ENCODE results near the gene HOOK1.
"Not testable (repeated sequence)": the region's sequence is repeated elsewhere in the genome, so short reads cannot be mapped to it uniquely, and the experiment has no call there.

The HOOK1 gene

GRCh38 chr1:59827055-59827643 is 12.4 kb downstream of the HOOK1 start:
- no peak for DNase-seq

DNA sequence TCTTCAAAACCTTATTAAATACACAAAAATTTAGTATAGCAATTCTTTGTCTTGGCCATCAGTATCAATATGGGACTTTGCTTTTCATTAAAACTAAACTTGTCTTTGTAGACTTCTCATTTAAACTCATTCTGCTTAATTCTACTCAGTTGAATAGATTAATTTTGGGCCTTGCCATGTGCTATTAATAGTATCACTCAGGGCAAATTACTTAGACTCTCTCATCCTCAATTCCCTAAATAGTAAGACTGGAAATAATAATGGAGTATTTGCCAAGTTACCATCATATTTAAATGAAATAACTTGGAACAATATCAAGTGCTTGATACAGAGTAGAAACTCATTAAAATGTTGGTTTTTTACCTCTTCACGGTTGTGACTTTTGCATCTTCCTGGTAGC is 13.4 kb downstream of the HOOK1 start:
- DNase-seq = no peak

DNA sequence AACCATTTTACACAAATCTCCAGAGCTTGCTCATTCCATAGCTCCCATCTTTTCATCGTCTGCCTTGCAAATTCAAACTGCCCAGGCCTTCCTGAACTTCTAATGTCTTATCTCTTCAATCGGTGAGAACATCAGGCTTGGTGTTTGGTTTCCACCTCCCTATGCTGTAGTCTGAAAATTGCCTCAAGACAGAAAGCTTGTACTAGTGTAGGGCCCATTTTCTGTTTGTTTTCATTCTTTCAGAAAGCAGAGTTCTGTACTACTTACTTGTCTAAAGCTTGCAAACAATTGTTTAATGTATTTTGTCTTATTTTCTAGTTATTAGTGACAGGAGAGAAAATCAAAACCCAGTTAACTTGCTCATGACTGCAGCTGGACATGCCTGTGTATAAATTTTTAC is 16.8 kb downstream of the HOOK1 start:
- no peak for DNase-seq

DNA sequence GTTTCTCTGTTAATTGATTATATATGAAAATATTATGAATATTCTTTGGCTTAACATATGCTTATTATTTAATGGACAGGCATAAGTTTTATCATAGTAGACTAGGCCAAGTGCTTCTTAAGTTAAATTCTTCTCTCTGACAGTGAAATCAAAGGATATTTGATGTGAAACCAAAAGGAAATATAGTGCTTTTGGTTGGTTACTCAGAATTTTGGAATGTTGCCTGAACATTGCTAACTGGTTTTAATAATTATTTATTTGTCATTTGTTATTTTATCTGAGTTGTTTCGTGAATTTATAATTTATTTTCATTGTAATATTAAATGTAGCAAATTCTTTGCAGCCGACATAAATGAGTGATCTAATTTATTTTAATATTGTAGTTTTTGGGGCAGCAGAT is 18.3 kb downstream of the HOOK1 start:
- no peak for DNase-seq

GRCh38 chr1:59833991-59834390 is 19.2 kb downstream of the HOOK1 start:
- no peak for DNase-seq

DNA sequence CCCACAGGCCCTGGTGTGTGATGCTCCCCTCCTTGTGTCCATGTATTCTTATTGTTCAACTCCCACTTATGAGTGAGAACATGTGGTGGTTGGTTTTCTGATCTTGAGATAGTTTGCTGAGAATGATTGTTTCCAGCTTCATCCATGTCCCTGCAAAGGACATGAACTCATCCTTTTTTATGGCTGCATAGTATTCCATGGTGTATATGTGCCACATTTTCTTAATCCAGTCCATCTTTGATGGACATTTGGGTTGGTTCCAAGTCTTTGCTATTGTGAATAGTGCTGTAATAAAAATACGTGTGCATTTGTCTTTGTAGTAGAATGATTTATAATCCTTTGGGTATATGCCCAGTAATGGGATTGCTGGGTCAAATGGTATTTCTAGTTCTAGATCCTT is 23.1 kb downstream of the HOOK1 start:
- DNase-seq = not testable (repeated sequence)

DNA sequence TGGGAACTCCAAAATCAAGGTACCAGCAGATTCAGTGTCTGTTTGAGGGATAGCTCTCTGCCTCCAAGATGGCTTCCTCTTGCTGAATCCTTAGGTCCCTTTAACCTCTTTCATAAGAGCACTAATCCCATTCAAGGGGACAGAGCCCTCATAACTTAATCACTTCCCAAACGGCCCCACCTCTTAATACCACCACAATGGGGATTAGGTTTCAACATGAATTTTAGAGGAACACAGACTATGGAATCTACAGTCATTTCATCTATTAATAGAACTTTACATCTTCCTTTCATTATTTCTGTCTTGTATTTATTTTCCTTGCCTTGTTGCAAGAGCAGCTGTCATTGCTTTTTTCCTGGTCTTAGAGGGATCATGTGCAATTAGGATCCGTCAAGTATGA is 30.3 kb downstream of the HOOK1 start:
- DNase-seq = no peak

DNA sequence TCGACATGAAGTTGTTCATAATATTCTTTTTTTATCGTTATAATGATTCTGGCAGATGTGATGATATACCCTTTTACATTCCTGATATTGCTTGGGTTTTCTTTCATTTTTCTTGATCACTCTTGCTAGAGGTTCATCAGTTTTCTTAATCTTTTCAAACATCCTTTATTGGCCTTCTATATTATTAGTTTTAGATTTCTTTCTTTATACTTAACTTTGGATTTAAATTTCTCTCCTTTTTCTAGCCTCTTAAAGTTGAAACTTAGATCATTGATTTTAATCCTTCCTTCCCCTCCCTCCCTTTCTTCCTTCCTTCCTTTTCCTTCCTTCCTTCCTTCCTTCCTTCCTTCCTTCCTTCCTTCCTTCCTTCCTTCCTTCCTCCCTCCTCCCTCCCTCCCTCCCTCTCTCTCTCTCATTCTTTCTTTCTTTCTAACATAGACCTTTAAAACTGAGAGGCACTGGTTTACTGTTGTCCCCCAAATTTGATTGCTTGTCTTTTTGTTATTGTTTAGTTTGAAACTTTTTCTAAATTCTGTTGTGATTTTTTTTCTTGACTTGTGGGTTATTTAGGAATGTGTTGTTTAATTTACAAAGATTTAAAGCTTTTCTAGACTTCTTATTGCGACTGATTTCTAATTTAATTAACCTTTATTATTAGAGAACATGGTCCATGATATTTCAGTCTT is 31.6 kb downstream of the HOOK1 start:
- no peak for DNase-seq

DNA sequence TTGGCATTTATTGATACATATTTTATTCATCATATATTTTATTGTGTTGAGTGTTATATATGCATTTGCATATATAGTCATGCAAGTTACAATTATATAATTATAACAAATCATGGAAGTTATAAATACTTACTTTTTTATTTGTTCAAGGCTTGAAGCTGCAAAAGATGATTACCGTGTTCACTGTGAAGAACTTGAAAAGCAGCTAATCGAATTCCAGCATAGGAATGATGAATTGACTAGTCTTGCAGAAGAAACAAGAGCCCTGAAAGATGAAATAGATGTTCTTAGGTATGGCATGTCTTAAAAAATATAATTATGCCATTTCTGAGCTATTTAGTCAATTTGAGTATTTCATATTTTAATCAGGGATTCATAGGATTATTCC is 32.1 kb downstream of the HOOK1 start:
- DNase-seq = no peak

DNA sequence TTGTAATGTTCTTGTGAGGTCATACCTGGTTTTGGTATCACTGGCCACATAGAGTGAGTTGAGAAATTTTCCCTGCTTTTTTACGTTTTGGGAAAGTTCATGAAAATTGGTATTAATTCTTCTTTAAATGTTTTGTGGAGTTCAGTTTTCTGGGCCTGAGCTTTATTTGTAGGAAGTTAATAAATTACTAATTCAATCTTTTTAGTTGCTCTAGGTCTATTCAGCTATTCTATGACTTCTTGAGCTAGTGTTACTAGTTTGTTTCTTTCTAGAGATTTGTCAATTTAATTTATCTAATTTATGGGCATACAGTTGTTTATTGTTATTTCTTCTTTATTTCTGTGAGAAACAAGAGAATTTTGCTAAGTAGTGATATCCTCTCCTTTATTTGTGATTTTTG is 37.4 kb downstream of the HOOK1 start:
- no peak for DNase-seq

- not testable (repeated sequence) for DNase-seq
These were observed 40.5 kb downstream of the HOOK1 start for GRCh38 chr1:59855297-59855696.

- peak; percentile 21 to 80 for DNase-seq
These were observed 42.1 kb downstream of the HOOK1 start for GRCh38 chr1:59856725-59857338.

DNA sequence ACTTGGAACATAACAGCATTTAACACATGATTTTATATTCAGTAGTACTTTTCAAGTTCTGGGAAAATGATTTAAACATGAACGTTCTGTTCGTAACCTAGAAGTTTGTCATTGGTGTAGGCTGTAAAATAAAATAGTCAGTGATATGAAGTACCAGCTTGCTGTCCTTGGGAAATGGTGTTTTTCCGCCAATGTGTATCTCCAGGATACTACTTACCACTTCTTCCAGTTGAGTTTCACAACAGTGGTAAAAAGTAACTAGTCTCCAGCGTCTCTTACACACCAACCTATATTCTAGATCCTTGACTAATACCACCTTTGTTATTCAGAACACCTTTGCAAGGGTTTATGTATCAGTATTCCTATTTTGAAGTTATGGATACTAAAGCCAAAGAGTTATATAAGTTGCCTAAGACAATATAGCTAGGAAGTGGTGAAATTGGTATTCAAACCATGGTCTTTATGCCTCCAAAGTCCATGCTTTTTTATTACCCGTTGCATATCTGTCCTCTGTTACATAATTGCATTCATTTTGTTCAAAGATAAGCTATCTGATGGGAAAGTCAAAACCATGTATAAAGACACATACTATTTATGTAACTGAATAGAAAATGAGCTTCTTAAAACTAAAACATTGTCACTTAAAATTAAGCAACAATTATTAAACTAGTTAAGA is 43.1 kb downstream of the HOOK1 start:
- DNase-seq = no peak

DNA sequence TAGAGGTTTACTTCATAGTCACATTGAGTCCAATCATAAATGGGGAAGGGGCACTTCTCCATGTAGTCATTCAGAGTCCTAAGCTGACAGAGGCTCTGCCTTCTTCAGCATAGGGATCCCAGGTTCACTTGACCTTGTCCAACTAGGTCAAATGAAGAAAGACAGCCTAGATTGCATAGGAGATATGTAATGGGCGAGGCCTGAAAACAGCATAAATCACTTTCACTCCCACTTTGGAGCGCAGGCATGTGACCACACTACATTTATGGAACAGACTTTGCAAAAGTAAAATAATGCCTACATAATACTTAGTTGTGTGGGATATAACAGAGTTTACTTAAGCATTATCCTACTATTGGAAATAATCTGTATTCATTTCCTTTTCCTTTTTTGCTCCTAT is 51.7 kb downstream of the HOOK1 start:
- DNase-seq = no peak

DNA sequence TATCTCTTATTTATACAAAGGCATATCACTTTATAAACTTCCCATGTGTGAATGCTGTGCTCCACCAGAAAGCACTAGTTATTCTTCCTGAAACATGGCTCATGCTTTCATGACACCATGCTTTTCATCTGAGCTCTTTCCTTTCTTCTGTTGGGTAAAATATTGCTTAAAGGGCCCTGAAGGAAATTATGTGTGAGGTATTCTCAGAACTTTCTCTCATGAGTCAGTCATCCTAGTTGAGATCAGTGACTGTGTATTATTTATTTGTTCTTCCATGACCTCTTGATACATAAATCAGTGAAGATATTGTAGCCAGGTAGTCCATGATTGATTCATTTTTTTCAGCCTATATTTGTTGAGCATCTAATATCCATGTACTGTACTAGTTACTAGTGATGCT is 57.0 kb downstream of the HOOK1 start:
- no peak for DNase-seq

DNA sequence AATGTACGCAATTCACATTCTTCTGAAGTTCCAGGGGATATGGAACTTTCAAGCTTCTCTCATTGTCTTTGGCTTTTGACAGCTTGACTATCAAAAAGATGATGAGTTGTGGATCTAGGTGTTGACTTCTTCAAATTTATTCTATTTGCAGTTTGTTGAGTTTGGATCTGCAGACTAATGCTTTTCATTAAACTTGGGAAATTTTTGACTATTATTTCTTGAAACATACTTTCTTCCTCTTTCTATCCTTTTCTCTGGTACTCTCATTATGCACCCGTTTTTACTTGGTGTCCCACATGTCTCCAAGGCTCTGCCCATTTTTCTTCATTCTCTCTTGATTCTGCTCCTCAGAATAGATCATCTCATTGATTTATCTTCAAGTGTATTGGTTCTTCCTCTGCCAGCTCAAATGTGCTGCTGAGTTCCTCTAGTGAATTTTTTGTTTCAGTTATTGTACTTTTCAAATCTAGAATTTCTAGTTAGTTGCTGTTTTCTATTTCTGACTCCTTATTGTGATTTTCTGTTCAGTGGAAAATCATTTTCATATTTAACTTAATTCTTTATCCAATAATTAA is 62.4 kb downstream of the HOOK1 start:
- DNase-seq = no peak

DNA sequence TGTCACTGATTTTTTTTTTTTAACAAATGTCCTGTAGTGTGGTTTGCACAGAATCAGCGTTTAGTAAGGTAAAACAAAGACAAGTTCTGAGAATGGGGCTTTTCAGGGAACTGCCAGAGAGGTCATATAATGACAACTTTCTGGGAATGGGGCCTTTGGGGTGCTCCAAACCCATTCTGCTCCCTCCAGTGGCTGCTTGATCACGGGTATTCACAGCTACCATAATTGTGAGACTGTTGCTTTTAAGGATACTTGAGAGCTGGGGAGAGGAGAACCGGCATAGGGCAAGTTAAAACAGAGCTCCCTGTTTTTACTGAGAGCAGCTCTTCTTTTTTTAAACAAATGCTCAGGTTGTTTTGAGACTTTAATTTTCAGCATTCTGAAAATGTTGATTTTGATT is 63.6 kb downstream of the HOOK1 start:
- no peak for DNase-seq

- DNase-seq = peak; percentile 38 to 54
These were observed 64.8 kb downstream of the HOOK1 start for GRCh38 chr1:59879574-59879973.

GRCh38 chr1:59879996-59880505 is 65.3 kb downstream of the HOOK1 start:
- DNase-seq = no peak

DNA sequence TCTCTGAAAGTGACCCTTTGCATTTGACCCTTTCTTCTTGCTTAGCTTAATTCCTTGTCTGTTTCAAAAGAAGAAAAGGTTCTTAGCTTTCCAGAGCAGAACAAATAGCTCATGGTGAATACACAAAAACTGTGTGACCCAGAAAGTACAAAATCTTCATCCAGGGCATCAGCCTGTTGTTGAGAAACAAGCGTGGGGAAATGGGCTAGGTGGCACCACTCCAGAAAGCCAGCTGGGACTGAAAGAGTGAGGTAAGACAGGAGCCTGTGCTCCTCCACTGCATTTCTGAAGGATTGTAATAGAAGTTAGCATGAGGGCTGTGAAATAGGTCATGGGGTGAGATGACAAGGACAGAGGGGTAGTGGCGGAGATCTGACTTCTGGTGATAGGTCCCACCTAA is 66.0 kb downstream of the HOOK1 start:
- DNase-seq = no peak

GRCh38 chr1:59885160-59885832 is 70.5 kb downstream of the HOOK1 start:
- no peak for DNase-seq

DNA sequence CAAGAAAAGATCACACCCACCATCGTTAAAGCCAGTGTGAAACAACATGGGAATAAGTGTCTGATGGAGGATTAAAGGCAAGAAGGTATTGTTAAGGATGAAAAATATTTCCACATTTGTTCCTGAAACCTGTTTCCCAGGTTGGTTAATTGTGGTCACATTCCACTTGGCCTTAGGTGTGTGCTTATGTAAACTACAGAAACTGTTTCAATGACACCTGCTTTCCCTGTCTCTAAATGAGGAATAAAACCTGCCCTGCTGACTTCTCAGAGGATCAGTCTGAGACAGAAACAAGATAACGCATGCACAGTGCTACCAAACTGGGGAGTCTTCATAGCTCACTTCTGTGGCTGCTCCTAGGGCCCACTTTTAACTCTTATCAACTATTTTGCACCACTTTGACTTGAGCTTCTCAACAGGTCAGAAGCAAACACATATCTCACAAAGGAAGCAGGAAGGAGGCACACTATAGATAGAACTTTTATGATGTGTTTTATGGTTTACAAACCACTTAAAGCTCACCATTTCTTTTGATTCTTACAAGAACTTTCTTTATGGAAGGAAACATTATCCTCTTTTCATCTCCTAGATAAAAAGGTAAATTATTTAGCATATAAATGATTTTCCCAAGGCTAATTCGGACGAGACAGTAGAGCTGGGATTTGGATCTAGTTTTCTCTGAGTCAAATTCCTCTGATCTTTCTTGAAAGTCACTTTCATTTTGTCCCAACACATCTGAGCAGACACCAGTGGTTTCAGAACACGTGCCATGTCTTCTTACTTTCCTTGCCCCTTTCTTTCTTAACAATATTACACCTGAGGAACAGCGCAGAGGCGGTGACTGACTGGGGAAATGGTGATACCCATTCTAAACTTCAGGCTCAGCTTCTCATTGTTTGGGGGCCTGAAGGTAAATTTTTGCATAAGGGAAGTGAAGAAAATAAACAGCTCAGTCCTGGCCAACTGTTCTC is 78.4 kb downstream of the HOOK1 start:
- DNase-seq = no peak
